Lower leg skin (tissue), 4 donors: ENCODE results near the gene CDK16. TPM values are rescaled to one million over a fixed set of nuclear protein-coding genes. Genes with fewer than 3 reads are reported as not detected.
A peak's percentile ranks its signal among the peaks of the same experiment; 100 is the strongest.

ENCODE experiments used
- DNase-seq, 2 donors: peaks; one replicate each; pipeline ENCODE4 v3.0.0-alpha.2; 2019; ENCODE audit warnings: low spot score in 2 of 2
- H3K4me3 ChIP-seq: fragments of 200-600 bp; sonication (generic); 2 replicates; pipeline ENCODE4 v1.5.1; 2017; ENCODE audit warnings: mild to moderate bottlenecking, low read depth; ENCODE audit not compliant: poor library complexity, severe bottlenecking
- POLR2A ChIP-seq, 2 donors: fragments of 450-650 bp; IDR thresholded peaks; one replicate each; pipeline ENCODE4 v1.6.1; 2016 to 2017; ENCODE audit warnings: antibody characterized with exemption in 2 of 2, mild to moderate bottlenecking in 1 of 2, moderate library complexity in 1 of 2
- WGBS, 2 donors: methylation state at CpG; one replicate each; pipeline ENCODE4 v1.1.5; 2018; 5-methylcytosine and 5-hydroxymethylcytosine counted together
- intact Hi-C: fragments of 100-400 bp; cut with DNase I; formaldehyde crosslinking; loops from one replicate; pipeline ENCODE4 v1.15.0; 2023; ENCODE audit warnings: low total_unique reads
- total RNA-seq, 4 donors: library from RNA; depleted of rRNA; stranded (reverse); fragments of >200 nt; gene quantifications; one replicate each; pipeline ENCODE4 v1.1.0, GENCODE V29; 2016
- TF ChIP-seq, protein P1 (sequence below), 3 donors: fragments of 450-650 bp; IDR thresholded peaks; one replicate each; pipeline ENCODE4 v1.5.1; 2016; ENCODE audit warnings: antibody characterized with exemption in 3 of 3, mild to moderate bottlenecking in 3 of 3, moderate library complexity in 2 of 3

Gene CDK16
- total RNA-seq = 10 to 100 TPM; 57.7 to 98.0 (median 73.5) TPM

DNA sequence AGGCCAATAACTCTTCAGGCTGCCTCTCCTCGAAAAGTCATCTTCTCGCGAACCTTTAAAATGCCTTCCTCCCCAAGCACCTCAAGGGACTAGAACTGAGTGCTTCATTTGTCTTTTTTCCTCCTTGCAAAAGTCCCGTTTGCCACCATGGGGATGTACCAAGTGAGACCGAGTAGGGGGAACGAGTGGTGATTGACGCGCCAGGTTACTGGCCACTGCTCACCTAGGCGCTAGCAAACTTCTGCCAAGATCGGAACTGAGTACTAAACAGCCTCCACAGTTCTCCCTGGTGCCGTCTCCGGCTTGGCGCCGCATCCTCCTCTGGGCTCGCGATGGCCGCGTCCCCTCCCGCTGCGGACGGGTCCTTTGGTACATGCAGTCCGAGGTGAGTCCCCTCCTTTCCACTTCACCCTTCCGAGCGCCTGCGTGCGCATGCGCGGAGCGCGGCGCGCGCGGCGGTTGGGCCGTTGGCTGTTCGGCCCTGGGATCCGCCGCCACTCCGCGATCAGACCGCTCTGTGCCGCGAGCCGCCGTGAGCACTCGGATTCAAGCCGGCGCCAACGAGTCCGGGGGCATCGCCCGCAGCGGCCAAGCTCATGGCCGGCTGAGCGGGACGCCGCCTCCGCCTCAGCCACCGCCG, at the start of gene CDK16:
Gene CDK16 (plus strand): TSS at position 402 of the 640 bp plus-strand sequence. CDS start 4,877 bp downstream, outside the sequence.
- H3K4me3 ChIP-seq = peak within 1 kb of the TSS; percentile 82
- DNase-seq = peak; percentile 48 to 95
- TF ChIP-seq POLR2A (IDR thresholded peaks at IDR 0.05) = peak in 1 of 2 donors; percentile 76
- TF ChIP-seq, protein P1, sequence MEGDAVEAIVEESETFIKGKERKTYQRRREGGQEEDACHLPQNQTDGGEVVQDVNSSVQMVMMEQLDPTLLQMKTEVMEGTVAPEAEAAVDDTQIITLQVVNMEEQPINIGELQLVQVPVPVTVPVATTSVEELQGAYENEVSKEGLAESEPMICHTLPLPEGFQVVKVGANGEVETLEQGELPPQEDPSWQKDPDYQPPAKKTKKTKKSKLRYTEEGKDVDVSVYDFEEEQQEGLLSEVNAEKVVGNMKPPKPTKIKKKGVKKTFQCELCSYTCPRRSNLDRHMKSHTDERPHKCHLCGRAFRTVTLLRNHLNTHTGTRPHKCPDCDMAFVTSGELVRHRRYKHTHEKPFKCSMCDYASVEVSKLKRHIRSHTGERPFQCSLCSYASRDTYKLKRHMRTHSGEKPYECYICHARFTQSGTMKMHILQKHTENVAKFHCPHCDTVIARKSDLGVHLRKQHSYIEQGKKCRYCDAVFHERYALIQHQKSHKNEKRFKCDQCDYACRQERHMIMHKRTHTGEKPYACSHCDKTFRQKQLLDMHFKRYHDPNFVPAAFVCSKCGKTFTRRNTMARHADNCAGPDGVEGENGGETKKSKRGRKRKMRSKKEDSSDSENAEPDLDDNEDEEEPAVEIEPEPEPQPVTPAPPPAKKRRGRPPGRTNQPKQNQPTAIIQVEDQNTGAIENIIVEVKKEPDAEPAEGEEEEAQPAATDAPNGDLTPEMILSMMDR (IDR thresholded peaks at IDR 0.05) = peak in 1 of 3 donors; percentile 14
- intact Hi-C loops = no loop called here
- WGBS, 2 donors = 0 to 15% methylated on average over 10 to 61 of the region's 61 CpGs

DNA sequence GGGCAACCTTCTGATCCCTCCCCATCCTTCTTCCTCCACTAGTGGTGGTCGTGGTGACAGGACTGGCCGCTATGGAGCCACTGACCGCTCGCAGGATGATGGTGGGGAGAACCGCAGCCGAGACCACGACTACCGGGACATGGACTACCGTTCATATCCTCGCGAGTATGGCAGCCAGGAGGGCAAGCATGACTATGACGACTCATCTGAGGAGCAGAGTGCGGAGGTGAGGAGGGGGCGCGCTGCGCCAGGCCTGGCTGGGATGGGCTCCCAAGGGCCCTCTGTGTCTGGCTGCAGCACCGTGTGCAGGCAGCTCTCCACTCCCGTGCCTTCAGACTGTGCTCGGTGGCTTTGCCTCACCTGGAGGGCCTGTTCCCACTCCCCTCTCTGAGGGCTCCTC, 49.2 kb upstream of the CDK16 start:
- DNase-seq = peak in 1 of 2 donors; percentile 77
- TF ChIP-seq, protein P1 (IDR thresholded peaks at IDR 0.05) = no peak

DNA sequence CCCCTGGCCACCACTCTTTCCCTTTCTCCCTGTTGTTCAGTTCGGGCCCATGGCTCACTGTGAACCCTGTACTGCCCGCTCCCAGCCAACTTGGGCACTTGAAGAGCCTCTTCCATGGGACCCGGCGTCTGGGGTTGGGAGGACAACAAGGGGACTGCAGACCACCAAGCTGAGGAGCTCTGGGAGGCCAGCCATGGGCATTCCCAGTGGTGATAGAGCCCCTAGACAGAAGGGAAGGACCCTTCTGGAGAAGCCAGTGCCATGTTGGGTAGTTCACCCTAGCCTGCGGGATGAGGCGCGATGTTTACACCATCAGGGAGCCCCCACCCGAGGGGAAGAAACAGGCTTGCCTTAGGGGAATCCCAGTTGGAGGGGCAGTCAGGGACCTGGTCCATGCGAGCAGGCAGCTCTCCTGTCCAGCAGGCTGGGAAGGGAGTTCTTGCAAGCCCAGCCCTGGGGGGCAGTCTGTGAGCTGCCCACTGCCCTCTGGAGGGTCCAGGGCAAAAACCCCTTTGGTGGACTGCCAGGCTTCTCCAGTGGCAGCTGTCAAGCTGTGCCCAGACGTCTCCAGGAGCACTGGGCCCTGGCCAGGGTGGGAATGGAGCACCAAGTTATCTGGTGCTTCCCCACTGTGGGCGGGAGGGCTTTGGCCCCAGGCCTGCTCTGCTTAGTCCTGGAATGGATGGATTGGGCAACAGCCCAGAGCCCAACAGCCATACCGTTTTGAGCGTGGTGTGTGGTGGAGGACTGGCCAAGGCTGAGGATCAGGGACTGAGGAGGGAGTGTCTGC, 48.6 kb upstream of the CDK16 start:
- WGBS, 2 donors = 68 to 69% methylated on average over 5 to 13 of the region's 13 CpGs
- intact Hi-C loops = no loop called here
- DNase-seq = peak in 1 of 2 donors; percentile 83
- TF ChIP-seq, protein P1 (IDR thresholded peaks at IDR 0.05) = no peak
- TF ChIP-seq POLR2A (IDR thresholded peaks at IDR 0.05) = no peak
- no peak overlapping the region for H3K4me3 ChIP-seq

More for the DNA sequence above, 49.2 kb upstream of the CDK16 start:
- no peak overlapping the region for H3K4me3 ChIP-seq
- intact Hi-C loops = no loop called here
- WGBS, 2 donors = 91 to 96% methylated on average over 19 of the region's 19 CpGs

DNA sequence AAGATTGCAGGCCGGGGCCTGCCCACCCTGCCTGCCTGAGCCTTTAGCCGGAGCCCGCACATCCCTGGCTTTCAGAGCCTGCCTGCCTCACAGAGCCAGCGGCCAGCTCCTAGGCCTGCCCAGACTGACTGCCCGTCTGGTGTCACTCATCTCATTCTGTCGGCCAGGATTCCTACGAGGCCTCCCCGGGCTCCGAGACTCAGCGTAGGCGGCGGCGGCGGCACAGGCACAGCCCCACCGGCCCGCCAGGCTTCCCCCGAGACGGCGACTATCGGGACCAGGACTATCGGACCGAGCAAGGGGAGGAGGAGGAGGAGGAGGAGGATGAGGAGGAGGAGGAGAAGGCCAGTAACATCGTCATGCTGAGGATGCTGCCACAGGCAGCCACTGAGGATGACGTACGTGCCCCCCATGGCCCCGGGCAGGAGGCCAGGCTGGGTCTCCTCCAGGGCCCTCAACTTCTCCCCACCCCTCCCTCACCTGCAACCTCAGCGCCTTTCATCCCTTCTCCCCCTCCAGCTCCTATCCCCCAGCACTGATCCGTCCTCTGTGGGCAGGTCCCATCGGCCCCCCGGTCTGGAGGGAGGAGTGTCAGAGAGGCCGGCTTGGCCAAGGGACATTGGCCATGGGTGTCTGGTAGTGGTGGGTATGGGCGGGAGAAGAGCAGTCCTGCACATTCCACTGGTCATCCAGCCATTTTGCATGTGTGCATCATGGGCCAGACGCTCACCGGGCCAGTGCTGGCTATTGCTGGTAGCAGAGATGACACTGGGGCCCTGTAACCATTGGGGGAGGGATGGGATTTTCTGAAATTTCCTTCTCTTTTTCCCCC, 47.4 kb upstream of the CDK16 start:
- 84 to 92% methylated on average over 8 to 34 of the region's 34 CpGs for WGBS, 2 donors
- H3K4me3 ChIP-seq = no peak overlapping the region
- intact Hi-C loops = no loop called here
- no peak for TF ChIP-seq POLR2A (IDR thresholded peaks at IDR 0.05)
- TF ChIP-seq, protein P1 (IDR thresholded peaks at IDR 0.05) = no peak
- DNase-seq = peak in 1 of 2 donors; percentile 79

DNA sequence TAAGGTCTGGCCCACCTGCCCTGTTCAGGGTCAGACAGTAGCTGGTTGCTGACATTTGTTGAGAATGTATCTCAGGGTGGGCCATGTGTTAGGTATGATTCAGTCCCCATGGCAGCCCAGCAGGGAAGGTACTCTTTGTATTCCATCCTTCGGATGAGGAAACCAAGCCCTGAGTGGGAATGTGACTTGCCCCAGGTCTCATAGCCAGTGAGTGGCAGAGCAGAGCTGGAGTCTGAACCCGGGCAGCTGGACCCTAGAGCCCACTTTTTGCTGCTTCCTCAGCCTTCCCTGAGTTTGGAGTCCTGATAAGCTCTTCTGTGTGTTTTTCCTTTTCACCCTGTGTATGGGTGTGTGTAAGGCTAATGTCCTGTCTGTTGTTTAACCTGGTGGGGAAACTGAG, 46.5 kb upstream of the CDK16 start:
- 94% methylated on average over 2 of the region's 2 CpGs for WGBS, 2 donors
- DNase-seq = no peak
- intact Hi-C loops = no loop called here
- TF ChIP-seq POLR2A (IDR thresholded peaks at IDR 0.05) = no peak
- TF ChIP-seq, protein P1 (IDR thresholded peaks at IDR 0.05) = no peak
- no peak overlapping the region for H3K4me3 ChIP-seq
